A673 (cell line): ENCODE results near the gene SLC5A6. TPM values are rescaled to one million over a fixed set of nuclear protein-coding genes. Genes with fewer than 3 reads are reported as not detected.

Experiments
- BruUV-seq: library from RNA; stranded (reverse); fragments of 400-500 nt; replicated peaks from 2 replicates; lab custom pipeline; 2021; lab: Mats Ljungman, UMichigan
- CTCF ChIA-PET: fragments of 300-600 bp; sonication (Branson Sonifier 250); formaldehyde crosslinking; loops from one replicate; lab custom pipeline; 2022; ENCODE audit warnings: antibody characterized with exemption; lab: Charles Lee
- POLR2A ChIA-PET: fragments of 300-600 bp; sonication (Branson Sonifier 250); formaldehyde crosslinking; loops from one replicate; lab custom pipeline; 2022; ENCODE audit warnings: antibody characterized with exemption; ENCODE audit not compliant: low non-redundant PET; lab: Charles Lee
- DNase-seq: peaks from one replicate; pipeline ENCODE4 v3.0.0-alpha.2; 2015; ENCODE audit warnings: low spot score
- H3K27ac ChIP-seq: fragments of 200-600 bp; sonication (generic); 2 replicates; pipeline ENCODE4 v1.5.1; 2016; ENCODE audit warnings: mixed run types, low read depth, mild to moderate bottlenecking, mixed read lengths, antibody characterized with exemption, low read length; ENCODE audit not compliant: poor library complexity, severe bottlenecking
- H3K27me3 ChIP-seq: fragments of 200-600 bp; sonication (generic); replicated peaks from 2 replicates; pipeline ENCODE4 v1.6.1; 2017; ENCODE audit warnings: mixed run types, low read depth, mild to moderate bottlenecking, mixed read lengths, antibody characterized with exemption, low read length; ENCODE audit not compliant: insufficient read depth, poor library complexity
- H3K36me3 ChIP-seq: fragments of 200-600 bp; sonication (generic); 2 replicates; pipeline ENCODE4 v1.6.1; 2016; ENCODE audit warnings: mixed run types, mild to moderate bottlenecking, mixed read lengths, antibody characterized with exemption, low read length; ENCODE audit not compliant: insufficient read depth, poor library complexity, severe bottlenecking
- H3K4me1 ChIP-seq: fragments of 200-600 bp; sonication (generic); 2 replicates; pipeline ENCODE4 v1.6.1; 2017; ENCODE audit warnings: mixed run types, mild to moderate bottlenecking, mixed read lengths, antibody characterized with exemption, low read length; ENCODE audit not compliant: insufficient read depth, poor library complexity, severe bottlenecking
- H3K4me3 ChIP-seq: fragments of 200-600 bp; sonication (generic); 2 replicates; pipeline ENCODE4 v1.5.1; 2016; ENCODE audit warnings: low read depth, mixed run types, mild to moderate bottlenecking, mixed read lengths, low read length; ENCODE audit not compliant: poor library complexity, severe bottlenecking
- H3K9me3 ChIP-seq: fragments of 200-600 bp; sonication (generic); 2 replicates; pipeline ENCODE4 v1.6.1; 2016; ENCODE audit warnings: mixed run types, low read depth, mild to moderate bottlenecking, mixed read lengths, antibody characterized with exemption, low read length; ENCODE audit not compliant: poor library complexity, severe bottlenecking
- EZH2 ChIP-seq: fragments of 200-600 bp; sonication (generic); IDR thresholded peaks from 2 replicates; pipeline ENCODE4 v1.6.1; 2017; ENCODE audit warnings: borderline replicate concordance, low read depth, mild to moderate bottlenecking, mixed read lengths, antibody characterized with exemption, low read length; ENCODE audit not compliant: poor library complexity, severe bottlenecking
- intact Hi-C: fragments of 100-400 bp; cut with micrococcal nuclease; formaldehyde crosslinking; loops from one replicate; pipeline ENCODE4 v1.10.0; 2022; ENCODE audit not compliant: unreplicated experiment
- total RNA-seq: library from RNA; stranded (reverse); gene quantifications from 2 replicates; pipeline ENCODE4 v1.2.3, GENCODE V29; 2021
- TF ChIP-seq, protein P1 (sequence below): fragments of 300-800, 200-600 bp; sonication (generic); conservative IDR thresholded peaks from 2 replicates; pipeline ENCODE4 v1.5.1; 2017; ENCODE audit warnings: low read depth, mild to moderate bottlenecking, antibody characterized with exemption, low read length, moderate library complexity, mixed read lengths

Gene SLC5A6
- total RNA-seq, 1 experiment from 2014 or later, result 515 TPM

DNA sequence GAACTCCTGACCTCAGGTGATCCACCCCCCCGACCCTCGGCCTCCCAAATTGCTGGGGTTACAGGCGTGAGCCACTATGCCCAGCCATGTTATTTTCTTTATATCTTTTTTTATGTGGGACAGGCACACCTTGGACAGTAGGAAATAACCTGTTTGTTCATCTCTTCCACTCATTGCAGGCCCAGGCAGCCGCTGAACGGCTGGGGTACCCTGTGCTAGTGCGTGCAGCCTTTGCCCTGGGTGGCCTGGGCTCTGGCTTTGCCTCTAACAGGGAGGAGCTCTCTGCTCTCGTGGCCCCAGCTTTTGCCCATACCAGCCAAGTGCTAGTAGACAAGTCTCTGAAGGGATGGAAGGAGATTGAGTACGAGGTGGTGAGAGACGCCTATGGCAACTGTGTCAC, 13.5 kb upstream of the SLC5A6 start:
- DNase-seq, result no peak
- BruUV-seq, result no TSS peak
- no peak overlapping the region for H3K4me3 ChIP-seq
- TF ChIP-seq EZH2, result no peak
- TF ChIP-seq, protein P1, sequence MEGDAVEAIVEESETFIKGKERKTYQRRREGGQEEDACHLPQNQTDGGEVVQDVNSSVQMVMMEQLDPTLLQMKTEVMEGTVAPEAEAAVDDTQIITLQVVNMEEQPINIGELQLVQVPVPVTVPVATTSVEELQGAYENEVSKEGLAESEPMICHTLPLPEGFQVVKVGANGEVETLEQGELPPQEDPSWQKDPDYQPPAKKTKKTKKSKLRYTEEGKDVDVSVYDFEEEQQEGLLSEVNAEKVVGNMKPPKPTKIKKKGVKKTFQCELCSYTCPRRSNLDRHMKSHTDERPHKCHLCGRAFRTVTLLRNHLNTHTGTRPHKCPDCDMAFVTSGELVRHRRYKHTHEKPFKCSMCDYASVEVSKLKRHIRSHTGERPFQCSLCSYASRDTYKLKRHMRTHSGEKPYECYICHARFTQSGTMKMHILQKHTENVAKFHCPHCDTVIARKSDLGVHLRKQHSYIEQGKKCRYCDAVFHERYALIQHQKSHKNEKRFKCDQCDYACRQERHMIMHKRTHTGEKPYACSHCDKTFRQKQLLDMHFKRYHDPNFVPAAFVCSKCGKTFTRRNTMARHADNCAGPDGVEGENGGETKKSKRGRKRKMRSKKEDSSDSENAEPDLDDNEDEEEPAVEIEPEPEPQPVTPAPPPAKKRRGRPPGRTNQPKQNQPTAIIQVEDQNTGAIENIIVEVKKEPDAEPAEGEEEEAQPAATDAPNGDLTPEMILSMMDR, result no peak
- peaks cover 19% of the 10 kb centered on the region for H3K4me1 ChIP-seq
- peak overlapping the region; percentile 30 for H3K27ac ChIP-seq
- ChIA-PET POLR2A (no interaction called here), CTCF (no interaction called here)
- H3K36me3 ChIP-seq, result peaks cover 95% of the 10 kb centered on the region
- no peaks in the 10 kb centered on the region for H3K27me3 ChIP-seq
- H3K9me3 ChIP-seq, result no peaks in the 10 kb centered on the region
- intact Hi-C loops, result no loop called here

DNA sequence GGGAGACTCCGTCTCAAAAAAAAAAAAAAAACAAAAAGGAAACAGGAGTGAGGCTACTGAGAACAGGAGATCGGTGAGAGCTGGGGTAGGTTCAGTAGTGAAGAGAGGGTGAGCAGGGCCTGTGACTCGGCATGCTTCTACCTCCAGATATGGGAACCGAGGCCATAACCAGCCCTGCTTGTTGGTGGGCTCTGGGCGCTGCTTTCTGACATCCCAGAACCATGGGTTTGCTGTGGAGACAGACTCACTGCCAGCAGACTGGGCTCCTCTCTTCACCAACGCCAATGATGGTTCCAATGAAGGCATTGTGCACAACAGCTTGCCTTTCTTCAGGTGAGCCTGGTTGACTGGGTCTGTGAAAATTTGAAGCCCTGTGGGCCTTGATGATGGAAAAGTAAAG, 11.3 kb upstream of the SLC5A6 start:
- Histone ChIP-seq H3K4me1 (peaks cover 39% of the 10 kb centered on the region), H3K27ac (peak overlapping the region; percentile 25), H3K36me3 (peaks cover 82% of the 10 kb centered on the region), H3K4me3 (no peak overlapping the region), H3K27me3 (no peaks in the 10 kb centered on the region), H3K9me3 (no peaks in the 10 kb centered on the region)
- no TSS peak for BruUV-seq
- intact Hi-C loops, result loop anchor here (5.0 kb wide), 1 partner anchor 39 kb away; the partner anchor contains the start of gene SLC30A3
- TF ChIP-seq, protein P1, result no peak
- TF ChIP-seq EZH2, result no peak
- POLR2A ChIA-PET, result no interaction called here
- CTCF ChIA-PET, result no interaction called here
- no peak for DNase-seq

DNA sequence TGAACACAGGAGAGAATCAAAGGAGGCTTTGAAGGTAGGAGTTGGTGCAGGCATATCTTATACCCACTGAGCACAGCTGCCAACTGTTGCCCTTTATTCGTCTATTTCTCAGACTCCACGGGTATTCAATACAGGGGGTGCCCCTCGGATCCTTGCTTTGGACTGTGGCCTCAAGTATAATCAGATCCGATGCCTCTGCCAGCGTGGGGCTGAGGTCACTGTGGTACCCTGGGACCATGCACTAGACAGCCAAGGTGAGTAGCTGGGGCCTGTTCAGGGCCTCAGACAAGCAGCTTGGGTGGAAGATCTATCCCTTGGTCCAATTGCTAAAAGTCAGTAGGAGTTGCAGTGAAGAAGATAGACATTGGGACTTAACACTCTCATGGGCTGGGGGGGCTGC, 10.3 kb upstream of the SLC5A6 start:
- CTCF ChIA-PET, result no interaction called here
- no TSS peak for BruUV-seq
- H3K4me3 ChIP-seq, result no peak overlapping the region
- intact Hi-C loops, result loop anchor here (5.0 kb wide), 1 partner anchor 40 kb away; the partner anchor contains the start of gene SLC30A3
- peak overlapping the region; percentile 98 for H3K27ac ChIP-seq
- POLR2A ChIA-PET, result no interaction called here
- peaks cover 43% of the 10 kb centered on the region for H3K4me1 ChIP-seq
- TF ChIP-seq, protein P1, result no peak
- no peak for TF ChIP-seq EZH2
- no peak for DNase-seq
- no peaks in the 10 kb centered on the region for H3K27me3 ChIP-seq
- H3K9me3 ChIP-seq, result no peaks in the 10 kb centered on the region
- peaks cover 72% of the 10 kb centered on the region for H3K36me3 ChIP-seq
